DOHH2 (cell line): ENCODE data around the gene SHMT2.

Experiments used
- H3F3A ChIP-seq: fragments of 200-600 bp; sonication (generic), shearing (Covaris generic); 2 replicates; pipeline ENCODE4 v1.6.0; 2016; ENCODE audit warnings: antibody characterized with exemption, mild to moderate bottlenecking; ENCODE audit not compliant: control insufficient read depth, insufficient read depth
- H3K27ac ChIP-seq: fragments of 200-600 bp; sonication (generic); 2 replicates; pipeline ENCODE4 v1.5.1; 2014; ENCODE audit warnings: low read depth, mild to moderate bottlenecking, low read length, moderate library complexity
- H3K27me3 ChIP-seq: fragments of 200-600 bp; sonication (generic); 2 replicates; pipeline ENCODE4 v1.6.1; 2014; ENCODE audit warnings: mild to moderate bottlenecking, low read length, mixed read lengths; ENCODE audit not compliant: control insufficient read depth
- H3K36me3 ChIP-seq: fragments of 200-600 bp; sonication (generic); 2 replicates; pipeline ENCODE4 v1.6.1; 2014; ENCODE audit warnings: mild to moderate bottlenecking, low read length, moderate library complexity, mixed read lengths; ENCODE audit not compliant: control insufficient read depth
- H3K4me1 ChIP-seq: fragments of 200-600 bp; sonication (generic); 2 replicates; pipeline ENCODE4 v1.6.1; 2014; ENCODE audit warnings: mild to moderate bottlenecking, low read length, mixed read lengths; ENCODE audit not compliant: control insufficient read depth
- H3K4me2 ChIP-seq: fragments of 200-600 bp; sonication (generic); 2 replicates; pipeline ENCODE4 v1.6.0; 2014; ENCODE audit warnings: mild to moderate bottlenecking, low read length, moderate library complexity
- H3K4me3 ChIP-seq: fragments of 200-600 bp; sonication (generic); 2 replicates; pipeline ENCODE4 v1.5.1; 2014; ENCODE audit warnings: mild to moderate bottlenecking, low read length, mixed read lengths
- H3K79me2 ChIP-seq: fragments of 200-600 bp; sonication (generic); 2 replicates; pipeline ENCODE4 v1.6.1; 2014; ENCODE audit warnings: mild to moderate bottlenecking, low read length, mixed read lengths; ENCODE audit not compliant: control insufficient read depth
- H3K9me2 ChIP-seq: fragments of 200-600 bp; sonication (generic); replicated peaks from 2 replicates; pipeline ENCODE4 v1.6.1; 2014; ENCODE audit warnings: mild to moderate bottlenecking, low read length, mixed read lengths; ENCODE audit not compliant: control insufficient read depth
- H3K9me3 ChIP-seq: fragments of 200-600 bp; sonication (generic); 2 replicates; pipeline ENCODE4 v1.6.1; 2014; ENCODE audit warnings: antibody characterized with exemption, low read length, mixed read lengths; ENCODE audit not compliant: control insufficient read depth, insufficient read depth
- H4K20me1 ChIP-seq: fragments of 200-600 bp; sonication (generic); 2 replicates; pipeline ENCODE4 v1.6.0; 2014; ENCODE audit warnings: low read depth, mild to moderate bottlenecking, antibody characterized with exemption, low read length, moderate library complexity; ENCODE audit not compliant: control insufficient read depth, insufficient read depth
- EZH2phosphoT487 ChIP-seq: fragments of 200-600 bp; sonication (generic); IDR thresholded peaks from 2 replicates; pipeline ENCODE4 v1.6.1; 2017; ENCODE audit warnings: borderline replicate concordance, mild to moderate bottlenecking, antibody characterized with exemption, low read length, moderate library complexity, mixed read lengths
- TF ChIP-seq, protein P1 (sequence below): fragments of 200-600 bp; sonication (generic); IDR thresholded peaks from one replicate; pipeline ENCODE4 v1.5.1; 2014; ENCODE audit warnings: antibody characterized with exemption, mild to moderate bottlenecking, low read depth, low read length; ENCODE audit not compliant: poor library complexity, severe bottlenecking

Gene SHMT2

DNA sequence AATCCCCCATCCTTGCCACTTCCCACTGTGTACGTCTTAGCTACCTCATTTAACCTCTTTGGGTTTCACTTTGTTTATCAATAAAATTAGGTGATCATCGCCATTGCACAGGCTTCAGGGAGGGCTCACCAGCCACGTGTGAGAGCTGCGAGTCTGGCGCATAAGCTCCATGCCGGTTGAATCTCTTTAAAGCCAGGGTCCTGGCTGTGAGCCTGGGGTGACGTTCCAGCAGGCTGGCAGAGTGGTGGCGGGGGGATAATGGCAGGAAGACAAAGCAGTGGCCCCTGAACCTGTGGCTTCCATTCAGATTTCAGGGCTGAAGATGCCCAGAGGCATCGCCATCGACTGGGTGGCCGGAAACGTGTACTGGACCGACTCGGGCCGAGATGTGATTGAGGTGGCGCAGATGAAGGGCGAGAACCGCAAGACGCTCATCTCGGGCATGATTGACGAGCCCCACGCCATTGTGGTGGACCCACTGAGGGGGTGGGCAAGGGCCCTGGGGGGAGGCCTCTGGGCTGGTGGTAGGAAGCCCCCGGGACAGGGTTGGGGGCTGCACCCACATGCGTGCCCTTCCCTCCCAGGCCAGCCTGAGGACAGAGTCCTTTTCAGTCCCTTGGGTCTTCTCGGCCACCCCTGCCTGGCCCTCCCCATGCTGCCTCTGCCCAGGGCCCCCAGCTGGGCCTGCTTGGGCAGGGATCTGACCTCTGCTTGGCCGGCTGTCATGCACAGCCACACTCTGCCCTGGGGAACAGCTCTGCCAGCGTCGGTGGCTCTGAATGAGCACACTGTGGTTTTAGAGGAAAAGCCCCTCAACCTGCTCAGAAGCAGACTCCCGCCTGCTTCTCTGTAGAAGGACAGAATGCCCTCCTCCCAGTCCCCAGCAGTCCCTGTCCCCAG is 21.5 kb upstream of the SHMT2 start:
- no peak for TF ChIP-seq EZH2phosphoT487
- TF ChIP-seq, protein P1, sequence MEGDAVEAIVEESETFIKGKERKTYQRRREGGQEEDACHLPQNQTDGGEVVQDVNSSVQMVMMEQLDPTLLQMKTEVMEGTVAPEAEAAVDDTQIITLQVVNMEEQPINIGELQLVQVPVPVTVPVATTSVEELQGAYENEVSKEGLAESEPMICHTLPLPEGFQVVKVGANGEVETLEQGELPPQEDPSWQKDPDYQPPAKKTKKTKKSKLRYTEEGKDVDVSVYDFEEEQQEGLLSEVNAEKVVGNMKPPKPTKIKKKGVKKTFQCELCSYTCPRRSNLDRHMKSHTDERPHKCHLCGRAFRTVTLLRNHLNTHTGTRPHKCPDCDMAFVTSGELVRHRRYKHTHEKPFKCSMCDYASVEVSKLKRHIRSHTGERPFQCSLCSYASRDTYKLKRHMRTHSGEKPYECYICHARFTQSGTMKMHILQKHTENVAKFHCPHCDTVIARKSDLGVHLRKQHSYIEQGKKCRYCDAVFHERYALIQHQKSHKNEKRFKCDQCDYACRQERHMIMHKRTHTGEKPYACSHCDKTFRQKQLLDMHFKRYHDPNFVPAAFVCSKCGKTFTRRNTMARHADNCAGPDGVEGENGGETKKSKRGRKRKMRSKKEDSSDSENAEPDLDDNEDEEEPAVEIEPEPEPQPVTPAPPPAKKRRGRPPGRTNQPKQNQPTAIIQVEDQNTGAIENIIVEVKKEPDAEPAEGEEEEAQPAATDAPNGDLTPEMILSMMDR = no peak
- Histone ChIP-seq H3K79me2 (no peaks in the 10 kb centered on the region), H3K4me3 (no peak overlapping the region), H3K36me3 (no peaks in the 10 kb centered on the region), H3K27me3 (no peaks in the 10 kb centered on the region), H3K4me1 (peaks cover 9% of the 10 kb centered on the region), H4K20me1 (no peaks in the 10 kb centered on the region; the same call in 1 of the 2 replicates), H3K4me2 (no peak overlapping the region), H3F3A (no peaks in the 10 kb centered on the region), H3K27ac (no peak overlapping the region), H3K9me2 (no peaks in the 10 kb centered on the region), H3K9me3 (no peaks in the 10 kb centered on the region)

DNA sequence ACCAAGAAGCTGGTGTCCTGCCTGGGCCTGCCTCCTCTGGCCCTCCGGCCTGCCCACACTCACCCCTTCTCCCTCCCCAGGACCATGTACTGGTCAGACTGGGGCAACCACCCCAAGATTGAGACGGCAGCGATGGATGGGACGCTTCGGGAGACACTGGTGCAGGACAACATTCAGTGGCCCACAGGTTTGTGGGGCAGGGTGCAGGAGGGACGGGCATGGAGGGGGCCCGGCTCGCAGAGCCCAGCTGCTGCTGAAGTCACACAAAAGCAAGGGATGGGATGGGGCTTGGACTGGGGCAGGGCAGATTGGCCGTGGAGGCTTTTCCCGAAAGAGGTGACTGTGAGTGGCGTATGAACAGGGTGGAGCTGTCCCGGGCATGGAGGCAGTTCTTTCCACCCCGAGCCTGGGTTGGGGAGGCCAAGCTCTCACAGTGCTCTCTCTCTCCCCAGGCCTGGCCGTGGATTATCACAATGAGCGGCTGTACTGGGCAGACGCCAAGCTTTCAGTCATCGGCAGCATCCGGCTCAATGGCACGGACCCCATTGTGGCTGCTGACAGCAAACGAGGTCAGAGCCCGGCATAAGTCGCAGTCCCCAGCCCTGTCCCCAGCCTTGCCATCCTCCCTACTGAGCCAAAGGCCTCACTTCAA is 20.8 kb upstream of the SHMT2 start:
- no peak overlapping the region for H3K27ac ChIP-seq
- no peaks in the 10 kb centered on the region for H3K9me2 ChIP-seq
- no peaks in the 10 kb centered on the region for H3K9me3 ChIP-seq
- no peak overlapping the region for H3K4me2 ChIP-seq
- no peaks in the 10 kb centered on the region for H3K27me3 ChIP-seq
- no peaks in the 10 kb centered on the region for H3K79me2 ChIP-seq
- TF ChIP-seq EZH2phosphoT487 = no peak
- TF ChIP-seq, protein P1 = no peak
- no peak overlapping the region for H3K4me3 ChIP-seq
- H3K36me3 ChIP-seq = no peaks in the 10 kb centered on the region
- H4K20me1 ChIP-seq = no peaks in the 10 kb centered on the region; the same call in 1 of the 2 replicates
- no peaks in the 10 kb centered on the region for H3F3A ChIP-seq
- H3K4me1 ChIP-seq = peaks cover 15% of the 10 kb centered on the region

DNA sequence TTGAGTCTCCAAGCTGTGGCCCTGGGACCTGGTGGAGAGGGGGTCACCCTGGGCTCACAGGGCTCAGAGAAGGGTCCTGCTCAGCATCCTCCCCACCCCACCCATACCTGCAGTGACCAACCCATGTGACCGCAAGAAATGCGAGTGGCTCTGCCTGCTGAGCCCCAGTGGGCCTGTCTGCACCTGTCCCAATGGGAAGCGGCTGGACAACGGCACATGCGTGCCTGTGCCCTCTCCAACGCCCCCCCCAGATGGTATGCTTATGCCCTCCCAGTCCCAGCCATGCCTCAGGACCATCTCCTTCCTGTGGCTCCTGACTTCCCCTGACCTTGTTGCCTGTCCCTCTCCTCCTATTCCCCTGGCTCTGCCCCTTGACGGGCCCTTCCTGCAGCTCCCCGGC is 19.6 kb upstream of the SHMT2 start:
- TF ChIP-seq, protein P1 = no peak
- TF ChIP-seq EZH2phosphoT487 = no peak
- no peaks in the 10 kb centered on the region for H3K9me2 ChIP-seq
- H3K4me1 ChIP-seq = peaks cover 26% of the 10 kb centered on the region
- H3K4me2 ChIP-seq = no peak overlapping the region
- H3K27me3 ChIP-seq = no peaks in the 10 kb centered on the region
- no peaks in the 10 kb centered on the region for H3K9me3 ChIP-seq
- H3F3A ChIP-seq = no peaks in the 10 kb centered on the region; the same call in 1 of the 2 replicates
- H3K36me3 ChIP-seq = no peaks in the 10 kb centered on the region
- no peaks in the 10 kb centered on the region for H3K79me2 ChIP-seq
- H3K27ac ChIP-seq = no peak overlapping the region
- H4K20me1 ChIP-seq = no peaks in the 10 kb centered on the region; the same call in 1 of the 2 replicates
- H3K4me3 ChIP-seq = no peak overlapping the region
